GM03348 (cell line): ENCODE measurements around the gene SOX5.
"Not testable (repeated sequence)": the region's sequence is repeated elsewhere in the genome, so short reads cannot be mapped to it uniquely, and the experiment has no call there.

Experiments
- DNase-seq: peaks from one replicate; pipeline ENCODE4 v3.0.0; 2012; ENCODE audit warnings: low spot score

The SOX5 gene

GRCh38 chr12:23753628-23754365 lies 195.7 kb downstream of the SOX5 start:
- no peak for DNase-seq

DNA sequence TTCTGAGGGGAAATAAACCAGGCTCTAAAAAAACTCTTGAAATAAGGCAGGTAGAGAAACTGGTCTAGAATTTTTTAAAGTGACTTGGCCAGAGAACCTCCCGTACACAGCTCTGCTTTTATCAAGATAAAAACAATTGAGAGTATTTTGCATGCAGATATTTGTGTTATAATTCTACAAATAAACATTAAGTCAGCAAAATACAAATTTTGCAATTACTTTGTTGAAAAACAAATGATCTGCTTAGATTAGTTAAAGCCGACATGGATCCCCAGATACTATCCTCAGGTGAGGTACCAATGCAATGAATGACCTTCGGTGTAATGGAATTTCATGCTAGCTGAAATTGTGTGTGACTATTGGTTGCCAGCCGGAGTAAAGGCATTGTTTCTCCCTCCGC lies 197.2 kb downstream of the SOX5 start:
- DNase-seq: no peak

DNA sequence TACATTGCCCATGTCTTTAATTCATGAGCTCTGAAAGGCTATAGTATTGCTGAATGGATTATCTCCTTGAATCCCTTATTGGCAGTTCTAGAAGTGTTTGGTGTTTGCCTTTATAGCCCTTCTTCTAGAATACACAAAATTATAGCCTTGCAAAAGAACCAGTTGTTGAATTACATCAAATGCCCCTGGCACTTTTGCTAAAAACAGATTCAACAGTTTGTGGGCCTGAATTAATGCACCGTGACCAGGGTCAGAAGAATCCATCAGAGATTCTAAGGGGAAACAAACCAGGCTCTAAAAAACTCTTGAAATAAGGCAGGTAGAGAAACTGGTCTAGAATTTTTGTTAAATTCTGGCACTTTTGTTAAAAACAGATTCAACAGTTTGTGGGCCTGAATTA lies 197.8 kb downstream of the SOX5 start:
- DNase-seq: no peak

DNA sequence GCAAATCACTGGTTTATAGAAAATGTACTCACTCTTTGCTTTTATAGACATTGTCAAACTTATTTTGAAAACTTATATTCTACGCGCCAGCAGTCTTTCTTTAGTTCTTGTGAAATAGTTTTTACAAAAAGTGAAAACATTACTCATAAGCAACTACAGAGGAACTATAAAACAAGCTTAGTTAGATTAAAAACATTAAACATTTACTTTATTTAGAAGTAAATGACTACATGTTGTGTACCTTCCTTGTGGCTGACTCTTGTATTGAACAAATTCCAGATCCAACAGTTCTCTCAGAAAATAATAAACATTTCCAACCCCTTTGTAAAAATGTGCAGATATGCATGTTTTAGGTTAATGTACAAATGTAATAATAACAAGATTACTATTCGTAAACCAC lies 198.5 kb downstream of the SOX5 start:
- DNase-seq: no peak

DNA sequence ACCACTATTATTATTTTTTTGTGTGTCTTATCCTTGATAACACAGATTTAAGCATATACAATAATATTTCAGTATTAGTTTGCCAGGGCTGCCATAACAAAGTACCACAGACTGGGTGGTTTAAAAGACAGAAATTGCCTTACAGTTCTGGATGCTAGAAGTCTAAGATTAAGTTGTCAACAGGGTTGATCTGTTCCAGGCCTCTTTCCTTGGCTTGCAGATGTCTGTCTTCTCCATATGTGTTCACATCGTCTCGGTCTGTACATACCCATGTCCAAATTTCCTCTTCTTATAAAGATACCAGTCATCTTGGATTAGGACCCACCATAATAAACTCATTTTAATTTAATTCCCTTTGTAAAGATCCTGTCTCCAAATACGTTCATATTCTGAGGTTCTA lies 204.8 kb downstream of the SOX5 start:
- no peak for DNase-seq

GRCh38 chr12:23742574-23742973 lies 206.9 kb downstream of the SOX5 start:
- no peak for DNase-seq

GRCh38 chr12:23731493-23731892 lies 218.0 kb downstream of the SOX5 start:
- no peak for DNase-seq

- no peak for DNase-seq
Measured at GRCh38 chr12:23731035-23731434, 218.4 kb downstream of the SOX5 start.

DNA sequence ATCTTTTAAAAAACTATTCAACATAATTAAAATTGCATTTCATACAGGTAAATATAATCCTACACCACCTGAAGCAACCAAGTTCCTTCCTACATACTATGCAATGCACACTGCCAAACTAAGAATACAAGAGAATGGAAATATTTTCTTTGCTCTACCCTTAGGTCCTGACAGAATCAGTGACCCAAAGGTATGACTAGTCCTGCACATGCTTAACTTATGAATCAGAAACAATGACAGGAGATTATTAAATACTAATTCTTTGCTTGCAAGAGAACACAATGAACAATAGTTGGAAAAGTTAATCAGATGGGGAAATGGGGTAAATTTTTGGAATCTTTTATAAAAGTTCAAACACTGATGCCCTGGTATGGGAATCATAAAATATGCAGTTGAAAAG lies 220.1 kb downstream of the SOX5 start:
- no peak for DNase-seq

GRCh38 chr12:23726646-23727045 lies 222.8 kb downstream of the SOX5 start:
- no peak for DNase-seq

DNA sequence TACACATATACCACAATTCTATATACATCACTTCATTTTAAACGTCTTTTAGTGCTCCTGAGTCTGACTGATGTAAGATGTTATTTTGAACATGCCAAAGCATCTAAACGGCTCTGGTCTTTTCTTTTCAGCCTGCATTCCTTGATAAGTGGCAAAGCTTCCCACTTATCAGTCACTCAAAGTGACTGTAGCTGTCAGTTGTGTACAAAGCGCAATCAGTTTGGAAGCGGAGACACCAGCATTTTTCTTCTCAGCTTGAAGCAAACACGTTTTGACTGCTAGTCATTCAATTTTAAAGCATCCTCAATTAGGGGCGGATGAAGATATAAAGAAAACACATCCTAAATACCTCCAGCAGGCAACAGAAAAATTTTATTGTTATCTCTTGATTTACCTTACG lies 226.8 kb downstream of the SOX5 start:
- DNase-seq: no peak

DNA sequence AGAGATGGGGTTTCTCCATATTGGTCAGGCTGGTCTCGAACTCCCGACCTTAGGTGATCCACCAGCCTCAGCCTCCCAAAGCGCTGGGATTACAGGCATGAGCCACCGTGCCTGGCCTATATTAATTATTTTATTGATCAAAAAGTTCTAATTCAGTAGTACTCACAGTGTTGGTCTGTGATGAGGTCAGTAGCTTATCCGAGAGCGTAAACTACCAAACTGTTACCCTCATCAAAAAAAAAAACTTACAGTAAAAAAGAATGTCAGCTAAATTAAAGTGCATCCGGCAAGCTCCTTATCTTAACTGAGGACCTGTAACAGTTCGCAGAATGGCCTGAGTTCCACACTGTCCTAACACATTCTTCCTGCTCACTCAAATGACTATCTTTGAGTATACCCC lies 228.2 kb downstream of the SOX5 start:
- DNase-seq: no peak

DNA sequence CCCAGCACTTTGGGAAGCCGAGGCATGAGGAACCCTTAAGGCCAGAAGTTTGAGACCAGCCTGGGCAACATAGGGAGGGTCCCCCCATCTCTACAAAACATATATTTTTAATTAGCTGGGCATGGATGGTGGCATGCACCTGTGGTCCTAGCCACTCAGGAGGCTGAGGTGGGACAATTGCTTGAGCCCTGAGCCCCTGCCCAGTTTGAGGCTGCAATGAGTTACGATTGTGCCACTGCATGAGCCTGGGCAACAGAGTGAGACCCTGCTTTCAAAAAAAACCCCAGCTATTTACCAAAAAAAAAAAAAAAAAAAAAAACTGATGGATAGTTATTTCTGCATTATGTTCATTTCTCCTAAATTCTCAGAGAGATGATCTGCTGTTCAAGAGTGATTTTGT lies 230.0 kb downstream of the SOX5 start:
- DNase-seq: no peak

DNA sequence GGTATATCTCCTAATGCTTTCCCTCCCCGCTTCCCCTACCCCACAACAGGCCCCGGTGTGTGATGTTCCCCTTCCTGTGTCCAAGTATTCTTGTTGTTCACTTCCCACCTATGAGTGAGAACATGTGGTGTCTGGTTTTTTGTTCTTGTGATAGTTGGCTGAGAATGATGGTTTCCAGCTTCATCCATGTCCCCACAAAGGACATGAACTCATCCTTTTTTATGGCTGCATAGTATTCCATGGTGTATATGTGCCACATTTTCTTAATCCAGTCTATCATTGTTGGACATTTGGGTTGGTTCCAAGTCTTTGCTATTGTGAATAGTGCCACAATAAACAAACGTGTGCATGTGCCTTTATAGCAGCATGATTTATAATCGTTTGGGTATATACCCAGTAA lies 239.1 kb downstream of the SOX5 start:
- not testable (repeated sequence) for DNase-seq

DNA sequence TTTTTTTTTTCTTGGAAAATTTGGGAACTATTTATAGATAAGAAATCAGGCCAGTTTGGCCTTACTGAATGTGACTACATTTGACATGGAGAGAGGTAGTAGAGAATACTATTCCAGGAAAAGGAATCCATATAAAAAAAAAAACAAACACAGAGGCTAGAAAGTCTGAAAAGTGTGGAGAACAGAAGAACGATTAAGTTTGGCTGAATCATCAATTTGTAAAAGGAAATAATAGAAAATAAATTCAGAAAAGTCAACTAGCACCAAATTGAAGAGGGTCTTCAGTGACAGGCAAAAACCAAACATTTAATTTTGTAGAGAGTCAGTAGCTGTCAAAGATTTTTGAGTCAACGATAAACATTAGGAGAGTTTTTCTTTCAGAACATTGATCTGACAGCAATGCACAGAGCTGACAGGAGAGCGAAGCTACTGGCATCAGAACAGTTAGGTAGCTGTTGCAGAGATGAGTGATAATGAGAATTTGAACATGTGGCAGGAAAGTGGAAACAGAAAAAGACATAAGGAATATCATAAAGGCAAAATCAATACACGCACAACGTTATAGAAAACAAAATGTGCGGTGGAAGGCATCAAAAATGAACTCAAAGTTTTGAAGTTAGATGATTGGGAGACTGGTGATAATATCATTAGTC lies 241.2 kb downstream of the SOX5 start:
- DNase-seq: no peak

- DNase-seq: no peak
Measured at GRCh38 chr12:23707270-23707669, 242.2 kb downstream of the SOX5 start.

- DNase-seq: no peak
Measured at GRCh38 chr12:23704992-23705943, 244.2 kb downstream of the SOX5 start.

- no peak for DNase-seq
Measured at GRCh38 chr12:23703051-23703450, 246.4 kb downstream of the SOX5 start.

DNA sequence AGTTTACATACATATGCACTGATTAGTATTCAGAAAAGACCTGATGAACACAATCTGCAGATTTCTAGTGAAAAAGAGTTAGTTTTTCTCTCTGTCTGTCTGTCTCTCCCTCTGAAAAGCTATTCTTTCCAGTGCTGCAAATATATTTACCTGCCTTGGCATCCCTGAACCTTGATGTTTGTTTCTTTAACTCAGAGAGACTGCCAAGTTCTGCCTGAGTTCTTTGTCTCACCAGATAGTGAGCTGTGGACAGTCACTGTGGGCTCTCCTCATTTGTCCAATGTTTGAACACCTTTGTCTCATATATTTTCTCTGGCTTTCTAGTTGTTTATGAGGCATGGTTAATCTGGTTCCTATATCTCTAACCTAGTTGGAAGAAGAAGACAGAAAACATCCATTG lies 250.4 kb downstream of the SOX5 start:
- DNase-seq: no peak

GRCh38 chr12:23694920-23695319 lies 254.6 kb downstream of the SOX5 start:
- DNase-seq: no peak

DNA sequence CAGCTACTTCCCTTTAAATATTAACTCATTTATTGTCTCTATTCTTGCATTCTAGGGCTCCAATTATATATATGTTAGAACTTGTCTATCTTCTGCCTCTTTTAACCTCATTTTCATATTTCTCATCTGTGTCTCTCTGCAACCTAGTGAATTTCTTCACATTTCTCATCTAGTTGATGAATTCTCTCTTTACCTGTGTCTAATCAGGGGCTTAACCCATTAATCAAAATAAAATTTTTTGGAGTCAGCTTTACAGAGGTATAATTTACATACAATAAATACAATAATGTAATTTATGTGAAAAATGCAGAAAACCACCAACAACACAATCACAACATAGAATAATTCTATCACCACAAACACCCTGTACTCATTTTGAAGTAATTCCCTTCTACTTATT lies 255.2 kb downstream of the SOX5 start:
- DNase-seq: no peak

DNA sequence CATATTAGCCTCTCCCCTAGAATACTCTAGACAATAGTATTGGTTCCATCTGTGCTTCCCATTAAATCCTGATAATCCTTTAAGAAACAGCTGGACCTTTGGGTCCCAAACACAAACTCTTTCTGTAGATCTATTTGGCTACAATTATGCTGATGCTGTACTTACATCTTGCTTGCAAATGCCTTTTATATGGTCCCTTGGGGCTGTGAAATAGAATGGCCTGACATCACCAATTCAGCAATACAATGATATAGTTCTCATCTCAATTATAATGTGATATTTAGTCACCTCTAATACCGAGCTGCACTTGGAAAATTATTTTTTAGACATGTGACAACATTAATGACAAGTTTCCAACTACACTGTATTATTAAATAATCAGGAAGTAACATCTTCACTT lies 261.5 kb downstream of the SOX5 start:
- no peak for DNase-seq

DNA sequence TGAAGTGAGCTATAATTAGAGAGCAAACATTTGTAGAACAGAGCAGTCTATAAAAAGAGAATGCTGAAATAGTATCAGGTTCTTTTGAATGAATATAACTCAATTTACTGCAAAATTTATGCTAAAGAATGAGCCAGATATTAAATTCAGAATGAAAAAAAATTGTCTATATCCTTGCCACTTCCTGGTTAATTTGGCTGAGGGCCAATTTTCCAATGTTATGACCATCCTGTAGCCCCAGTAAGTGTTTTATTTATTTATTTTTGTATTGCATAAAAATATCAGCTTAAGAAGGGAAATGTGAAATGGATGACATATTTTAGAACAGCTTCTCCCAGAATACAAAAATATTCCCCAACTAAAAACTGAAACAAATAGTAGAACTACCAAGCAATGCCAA lies 263.4 kb downstream of the SOX5 start:
- DNase-seq: no peak
